Tibial nerve (tissue), 4 donors: ENCODE data around the gene SRGAP2. TPM values are rescaled to one million over a fixed set of nuclear protein-coding genes. Genes with fewer than 3 reads are reported as not detected.
"Not testable (repeated sequence)": the region's sequence is repeated elsewhere in the genome, so short reads cannot be mapped to it uniquely, and the experiment has no call there.

Source experiments
- DNase-seq, 2 donors: peaks; one replicate each; pipeline ENCODE4 v3.0.0-alpha.2; 2019; ENCODE audit warnings: low spot score in 2 of 2
- H3K27ac ChIP-seq, 4 donors: fragments of 200-600 bp; sonication (generic) in 3 of 4; one replicate each; pipeline ENCODE4 v1.5.1; 2017 to 2019; ENCODE audit warnings: mild to moderate bottlenecking in 1 of 4
- H3K27me3 ChIP-seq, 2 donors: fragments of 200-600 bp; sonication (generic) in 1 of 2; one replicate each; pipeline versions ENCODE4 v1.5.1 to v1.6.0; 2017 to 2019
- H3K36me3 ChIP-seq, 3 donors: fragments of 200-600 bp; sonication (generic); one replicate each; pipeline ENCODE4 v1.5.1; 2018 to 2019
- H3K4me1 ChIP-seq, 4 donors: fragments of 200-600 bp; sonication (generic) in 3 of 4; one replicate each; pipeline ENCODE4 v1.5.1; 2017 to 2019
- H3K4me3 ChIP-seq, 4 donors: fragments of 200-600 bp; sonication (generic) in 3 of 4; one replicate each; pipeline ENCODE4 v1.5.1; 2017 to 2019; ENCODE audit warnings: mild to moderate bottlenecking in 1 of 4, moderate library complexity in 1 of 4
- H3K9me3 ChIP-seq, 4 donors: fragments of 200-600 bp; sonication (generic) in 3 of 4; one replicate each; pipeline ENCODE4 v1.5.1; 2017 to 2019
- EP300 ChIP-seq, 2 donors: sonication (generic); formaldehyde crosslinking; IDR thresholded peaks; one replicate each; pipeline ENCODE4 v1.6.1; 2017; ENCODE audit warnings: antibody characterized with exemption in 2 of 2, mild to moderate bottlenecking in 1 of 2
- WGBS, 2 donors: methylation state at CpG; one replicate each; pipeline ENCODE4 v1.1.5; 2018; 5-methylcytosine and 5-hydroxymethylcytosine counted together
- total RNA-seq, 4 donors: library from RNA; depleted of rRNA; stranded (reverse); fragments of >200 nt; gene quantifications; one replicate each; pipeline ENCODE4 v1.1.0, GENCODE V29; 2016

The SRGAP2 gene
- total RNA-seq, 4 donors from 2014 or later: 98.1 to 114 (median 103) TPM

GRCh38 chr1:206218765-206219164 lies 15.4 kb downstream of the SRGAP2 start:
- H3K36me3 ChIP-seq, DNase-seq, H3K4me1 ChIP-seq, H3K27me3 ChIP-seq, H3K27ac ChIP-seq, H3K9me3 ChIP-seq, H3K4me3 ChIP-seq: not testable (repeated sequence)
- no CpG with 5 or more reads among the region's 2 CpGs for WGBS, 2 donors

- not testable (repeated sequence) for H3K9me3 ChIP-seq, H3K4me1 ChIP-seq, H3K36me3 ChIP-seq, DNase-seq, H3K27me3 ChIP-seq
- Histone ChIP-seq H3K27ac (peak overlapping the region in 2 of 4 donors; percentile 69 to 76), H3K4me3 (peak overlapping the region in 1 of 4 donors; percentile 2)
- WGBS, 2 donors: 20 to 33% methylated on average over 4 of the region's 13 CpGs
These were observed 16.4 kb downstream of the SRGAP2 start for GRCh38 chr1:206219514-206220331.

DNA sequence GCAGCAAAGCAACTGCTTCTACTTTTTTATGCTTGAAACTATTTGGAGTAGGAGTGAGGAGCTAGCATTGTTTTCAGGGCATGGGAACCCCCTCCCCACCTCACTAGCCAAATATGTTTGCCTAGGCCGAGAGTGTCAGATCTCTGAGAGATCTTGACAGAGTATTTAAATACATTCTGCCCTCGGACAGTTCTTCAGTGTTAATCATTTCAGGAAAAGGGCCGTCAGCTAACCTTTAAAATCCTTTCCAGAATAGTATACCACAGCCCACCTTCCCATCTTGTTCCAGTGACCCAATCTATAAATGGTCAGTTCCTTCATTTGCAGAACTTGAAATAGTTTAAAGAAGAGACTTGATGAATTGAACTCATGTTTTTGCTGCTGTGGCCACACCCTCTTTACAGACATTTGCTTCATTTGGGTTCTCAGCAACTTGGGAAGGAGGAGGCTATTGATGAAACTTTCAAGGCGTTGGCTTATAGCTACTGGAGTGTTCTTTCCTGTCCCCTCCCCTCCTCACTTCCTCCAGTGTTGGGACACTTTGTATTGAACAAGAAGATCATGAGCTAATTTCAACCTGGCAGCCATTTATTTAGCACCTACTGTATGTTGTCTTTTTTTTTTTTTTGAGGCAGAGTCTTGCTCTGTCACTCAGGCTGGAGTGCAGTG lies 17.1 kb downstream of the SRGAP2 start:
- not testable (repeated sequence) for H3K27me3 ChIP-seq, H3K4me1 ChIP-seq, H3K9me3 ChIP-seq, H3K36me3 ChIP-seq
- peak in 1 of 2 donors; percentile 18 for DNase-seq
- 26 to 27% methylated on average over 4 of the region's 4 CpGs for WGBS, 2 donors
- Histone ChIP-seq H3K27ac (peak overlapping the region in 3 of 4 donors; percentile 2 to 76 (median 69)), H3K4me3 (peak overlapping the region in 1 of 4 donors; percentile 2)
- peak in 1 of 2 donors; percentile 53 for TF ChIP-seq EP300 (IDR thresholded peaks at IDR 0.05)

GRCh38 chr1:206221585-206221984 lies 18.2 kb downstream of the SRGAP2 start:
- H3K9me3 ChIP-seq, H3K4me3 ChIP-seq, H3K27ac ChIP-seq, H3K36me3 ChIP-seq, H3K27me3 ChIP-seq, H3K4me1 ChIP-seq, DNase-seq: not testable (repeated sequence)
- WGBS, 2 donors: no CpG with 5 or more reads among the region's 4 CpGs

DNA sequence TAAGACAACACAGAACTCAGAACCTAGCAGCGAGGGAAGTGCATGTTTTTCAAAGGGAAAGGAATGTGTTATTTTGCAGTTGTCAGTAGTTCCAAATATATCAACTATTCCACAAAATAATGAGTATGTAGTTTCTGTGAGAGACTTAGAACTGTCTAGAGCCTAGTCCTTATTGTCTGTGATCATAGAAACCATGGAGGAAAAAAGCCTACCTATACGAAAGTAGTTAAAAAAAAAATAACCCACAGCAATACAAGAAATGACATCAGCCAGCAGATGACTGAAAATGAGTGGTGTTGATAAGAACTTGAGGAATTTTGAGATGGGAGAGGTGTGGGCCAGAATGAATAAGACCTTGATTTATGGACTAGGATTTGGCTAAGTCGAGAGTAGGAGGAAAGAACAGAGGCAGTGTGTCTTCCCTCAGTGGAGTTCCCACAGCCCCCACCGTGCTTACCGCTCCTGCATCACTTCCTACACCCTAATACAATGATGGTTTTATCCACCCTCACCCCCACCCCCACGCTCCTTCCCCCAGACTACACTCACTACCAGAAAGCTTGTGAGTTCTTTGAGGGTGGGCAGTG lies 20.9 kb downstream of the SRGAP2 start:
- WGBS, 2 donors: 38 to 47% methylated on average over 2 of the region's 6 CpGs
- H3K27me3 ChIP-seq, H3K36me3 ChIP-seq, H3K9me3 ChIP-seq, H3K4me1 ChIP-seq, H3K4me3 ChIP-seq, DNase-seq: not testable (repeated sequence)
- H3K27ac ChIP-seq: peak overlapping the region in 1 of 4 donors; percentile 67

DNA sequence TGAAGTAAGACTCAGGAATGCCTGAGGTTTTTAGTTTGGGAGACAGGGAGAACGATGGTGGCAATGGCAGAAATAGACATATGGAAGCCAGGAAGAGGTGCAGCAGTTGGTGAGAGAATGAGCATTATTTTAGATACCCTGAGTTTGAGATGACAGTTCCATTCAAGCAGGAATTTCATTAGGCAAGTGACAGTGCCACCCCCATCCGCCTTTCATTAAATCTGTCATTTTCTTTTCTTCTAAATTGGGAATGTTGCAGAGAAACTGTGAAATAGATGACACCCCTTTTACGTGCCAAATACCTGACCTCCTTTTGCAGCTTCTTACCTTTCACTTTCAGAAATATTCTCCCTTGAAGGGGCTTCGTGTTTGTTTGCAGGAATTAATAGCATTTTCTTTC lies 22.0 kb downstream of the SRGAP2 start:
- H3K27ac ChIP-seq: peak overlapping the region in 1 of 4 donors; percentile 64
- H3K27me3 ChIP-seq, H3K4me1 ChIP-seq, H3K36me3 ChIP-seq, H3K4me3 ChIP-seq, DNase-seq, H3K9me3 ChIP-seq: not testable (repeated sequence)
- WGBS, 2 donors: 54 to 68% methylated on average over 4 of the region's 4 CpGs

DNA sequence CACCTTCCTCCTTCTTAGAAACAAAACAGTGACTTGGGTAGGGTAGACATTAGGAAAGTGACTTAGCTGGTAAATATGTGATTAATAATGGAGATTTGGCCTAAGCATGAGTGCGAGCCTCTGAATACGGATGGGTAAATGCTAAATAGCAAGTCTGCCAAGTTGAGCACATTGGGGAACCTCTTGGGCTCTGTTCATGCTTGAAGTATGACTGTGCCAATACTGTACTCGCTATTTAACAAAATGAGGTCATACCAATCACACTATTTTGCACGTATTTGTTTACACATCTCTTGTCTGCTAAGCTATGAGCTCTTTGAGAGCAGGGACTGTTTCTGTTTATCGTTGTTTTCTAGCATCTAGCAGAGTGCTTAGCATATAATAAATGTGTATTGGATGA lies 23.5 kb downstream of the SRGAP2 start:
- H3K36me3 ChIP-seq, H3K4me1 ChIP-seq, H3K4me3 ChIP-seq, DNase-seq, H3K9me3 ChIP-seq, H3K27me3 ChIP-seq: not testable (repeated sequence)
- H3K27ac ChIP-seq: peak overlapping the region in 1 of 4 donors; percentile 60
- 49 to 53% methylated on average over 3 of the region's 5 CpGs for WGBS, 2 donors

GRCh38 chr1:206229286-206229685 lies 25.9 kb downstream of the SRGAP2 start:
- 29 to 38% methylated on average over 2 of the region's 2 CpGs for WGBS, 2 donors
- DNase-seq: not testable (repeated sequence)

GRCh38 chr1:206231989-206232388 lies 28.6 kb downstream of the SRGAP2 start:
- not testable (repeated sequence) for H3K27ac ChIP-seq, H3K4me1 ChIP-seq, DNase-seq, H3K36me3 ChIP-seq, H3K4me3 ChIP-seq, H3K9me3 ChIP-seq, H3K27me3 ChIP-seq
- WGBS, 2 donors: 75 to 91% methylated on average over 6 to 9 of the region's 9 CpGs

More at GRCh38 chr1:206229286-206229685, 25.9 kb downstream of the SRGAP2 start:
- not testable (repeated sequence) for H3K36me3 ChIP-seq, H3K27me3 ChIP-seq, H3K9me3 ChIP-seq, H3K4me1 ChIP-seq, H3K4me3 ChIP-seq, H3K27ac ChIP-seq

DNA sequence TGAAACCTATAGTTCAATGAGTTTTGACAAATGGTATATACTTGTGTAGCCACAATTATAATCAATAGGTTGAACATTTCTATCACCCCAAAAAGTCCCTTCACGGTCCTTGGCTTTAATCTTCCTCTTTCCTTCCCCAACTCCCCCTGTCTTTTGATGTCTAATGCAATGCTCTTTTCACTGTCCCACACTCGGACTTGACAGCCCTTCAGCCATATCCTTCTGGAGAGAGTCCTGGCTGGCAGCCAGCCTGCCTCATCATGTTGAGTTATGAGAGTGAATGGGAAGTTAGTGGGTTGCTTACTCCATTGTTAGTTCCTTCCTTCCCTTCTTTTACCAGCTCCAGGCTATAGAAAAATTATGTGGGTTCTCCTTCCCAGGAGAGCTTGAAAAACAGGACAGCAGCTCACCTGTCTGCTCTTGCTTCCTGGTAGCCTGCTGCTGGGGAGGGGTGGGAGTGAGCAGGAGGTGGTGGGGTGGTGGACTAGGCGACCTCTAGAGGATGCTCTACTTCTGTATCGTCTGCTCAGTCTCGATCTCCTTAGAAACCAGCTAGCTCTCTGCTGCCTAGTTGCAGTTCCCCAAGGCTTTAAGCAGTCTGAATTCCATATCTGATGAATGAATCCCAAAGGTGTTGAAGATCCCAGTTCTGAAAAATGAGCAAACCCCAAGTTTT lies 29.8 kb downstream of the SRGAP2 start:
- not testable (repeated sequence) for H3K4me1 ChIP-seq, H3K27me3 ChIP-seq, H3K36me3 ChIP-seq, H3K9me3 ChIP-seq, DNase-seq, H3K4me3 ChIP-seq, H3K27ac ChIP-seq
- 33 to 56% methylated on average over 2 of the region's 5 CpGs for WGBS, 2 donors

- not testable (repeated sequence) for DNase-seq, H3K4me1 ChIP-seq, H3K27ac ChIP-seq, H3K27me3 ChIP-seq, H3K36me3 ChIP-seq, H3K4me3 ChIP-seq, H3K9me3 ChIP-seq
- 81 to 88% methylated on average over 3 of the region's 3 CpGs for WGBS, 2 donors
These were observed 31.0 kb downstream of the SRGAP2 start for GRCh38 chr1:206234189-206234916.

GRCh38 chr1:206235190-206235589 lies 31.8 kb downstream of the SRGAP2 start:
- not testable (repeated sequence) for H3K27ac ChIP-seq, H3K4me3 ChIP-seq, H3K36me3 ChIP-seq, DNase-seq, H3K4me1 ChIP-seq, H3K27me3 ChIP-seq, H3K9me3 ChIP-seq
- WGBS, 2 donors: no CpG with 5 or more reads among the region's 2 CpGs
